ENCODE measurements around the gene ZNF362.

ZNF362 gene

DNA sequence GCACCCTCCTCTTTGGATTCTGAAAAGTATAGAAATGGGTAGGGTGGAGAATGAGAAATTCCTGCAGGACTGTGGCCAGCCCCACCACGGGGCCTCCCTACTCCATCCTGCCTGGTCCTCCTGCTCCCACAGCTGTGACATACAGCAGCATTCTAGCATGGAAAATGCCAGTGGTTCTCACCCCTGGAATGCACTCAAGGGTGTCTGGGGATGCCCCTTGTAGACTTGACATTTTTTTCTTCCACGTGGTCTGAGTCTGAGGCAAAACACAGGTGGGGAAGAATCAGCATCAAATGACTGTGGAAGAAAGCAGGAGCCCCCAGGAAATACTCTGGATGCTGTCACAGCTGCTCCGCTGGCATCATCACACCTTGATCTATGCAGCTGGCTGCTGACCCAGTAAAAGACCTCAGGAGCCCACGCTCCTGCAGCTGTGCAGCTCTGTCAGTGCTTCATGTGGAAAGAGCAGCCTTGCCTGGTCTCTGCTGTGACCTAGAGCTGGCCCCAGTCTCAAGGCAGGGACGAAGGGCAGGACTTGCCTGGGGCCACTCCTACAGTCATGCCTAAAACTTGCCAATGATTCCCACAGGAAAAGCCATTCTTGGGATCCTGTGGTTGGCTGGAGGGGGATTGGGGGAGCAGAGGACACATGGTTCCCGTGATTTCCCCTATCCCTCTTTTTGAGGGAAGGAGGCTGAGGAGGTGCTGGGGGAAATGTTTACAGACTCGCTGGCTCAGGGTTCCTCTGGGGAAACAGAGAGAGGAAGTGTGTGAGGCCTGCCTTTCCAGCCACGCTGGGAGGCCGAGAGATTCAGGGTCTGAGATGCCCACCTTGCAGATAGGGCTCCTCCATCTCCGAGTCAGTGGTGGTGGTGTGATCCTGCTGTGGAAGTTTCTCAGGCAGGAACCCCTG lies 75.4 kb downstream of the ZNF362 start:
- Histone ChIP-seq H3K27ac (ENCODE audit: low read depth, low read length) (peak overlapping the region; percentile 41), H3K4me3 (ENCODE audit: low read length) (no peak overlapping the region), H3K4me1 (ENCODE audit: control insufficient read depth, insufficient read depth, low read length) (peaks cover 41% of the 10 kb centered on the region), H3K36me3 (ENCODE audit: control insufficient read depth, insufficient read depth, low read length) (peaks cover 51% of the 10 kb centered on the region), H3K9ac (ENCODE audit: low read length) (no peak overlapping the region), H3K27me3 (ENCODE audit: control insufficient read depth, insufficient read depth, low read length) (no peaks in the 10 kb centered on the region)

GRCh38 chr1:33332357-33332789 lies 76.1 kb downstream of the ZNF362 start:
- no peak overlapping the region for H3K9ac ChIP-seq (ENCODE audit: low read length)
- H3K4me3 ChIP-seq (ENCODE audit: low read length) = no peak overlapping the region
- H3K36me3 ChIP-seq (ENCODE audit: control insufficient read depth, insufficient read depth, low read length) = peaks cover 46% of the 10 kb centered on the region
- H3K4me1 ChIP-seq (ENCODE audit: control insufficient read depth, insufficient read depth, low read length) = peaks cover 41% of the 10 kb centered on the region
- H3K27ac ChIP-seq (ENCODE audit: low read depth, low read length) = peak overlapping the region; percentile 41
- H3K27me3 ChIP-seq (ENCODE audit: control insufficient read depth, insufficient read depth, low read length) = no peaks in the 10 kb centered on the region

DNA sequence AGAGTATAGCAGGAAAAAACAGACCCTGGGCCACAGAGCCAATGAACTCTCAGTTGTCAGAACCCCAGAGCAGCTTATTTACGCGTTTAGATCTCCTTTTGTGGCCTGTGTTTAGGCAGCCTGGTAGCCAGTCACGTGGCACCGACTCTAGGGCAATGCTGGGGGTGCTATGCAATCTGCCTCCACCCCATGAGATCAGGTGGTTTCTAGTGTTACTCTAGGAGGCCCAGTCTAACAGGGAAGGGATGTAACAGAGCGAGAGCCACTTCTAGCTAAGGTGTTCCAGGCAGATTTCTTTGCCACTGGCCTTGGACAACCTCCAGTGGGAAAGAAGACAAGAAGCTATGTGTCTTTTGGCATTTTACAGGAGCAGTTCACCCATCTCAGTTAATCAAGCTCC lies 76.6 kb downstream of the ZNF362 start:
- Histone ChIP-seq H3K9ac (ENCODE audit: low read length) (no peak overlapping the region), H3K27me3 (ENCODE audit: control insufficient read depth, insufficient read depth, low read length) (no peaks in the 10 kb centered on the region), H3K4me3 (ENCODE audit: low read length) (no peak overlapping the region), H3K27ac (ENCODE audit: low read depth, low read length) (peak overlapping the region; percentile 41), H3K4me1 (ENCODE audit: control insufficient read depth, insufficient read depth, low read length) (peaks cover 39% of the 10 kb centered on the region), H3K36me3 (ENCODE audit: control insufficient read depth, insufficient read depth, low read length) (peaks cover 41% of the 10 kb centered on the region)

GRCh38 chr1:33334081-33334552 lies 77.8 kb downstream of the ZNF362 start:
- H3K4me3 ChIP-seq (ENCODE audit: low read length) = peak overlapping the region; percentile 10
- H3K27ac ChIP-seq (ENCODE audit: low read depth, low read length) = peak overlapping the region; percentile 41
- H3K4me1 ChIP-seq (ENCODE audit: control insufficient read depth, insufficient read depth, low read length) = peaks cover 49% of the 10 kb centered on the region
- peaks cover 31% of the 10 kb centered on the region for H3K36me3 ChIP-seq (ENCODE audit: control insufficient read depth, insufficient read depth, low read length)
- no peak overlapping the region for H3K9ac ChIP-seq (ENCODE audit: low read length)
- H3K27me3 ChIP-seq (ENCODE audit: control insufficient read depth, insufficient read depth, low read length) = no peaks in the 10 kb centered on the region

GRCh38 chr1:33335020-33335419 lies 78.7 kb downstream of the ZNF362 start:
- H3K4me1 ChIP-seq (ENCODE audit: control insufficient read depth, insufficient read depth, low read length) = peaks cover 58% of the 10 kb centered on the region
- no peak overlapping the region for H3K9ac ChIP-seq (ENCODE audit: low read length)
- H3K27me3 ChIP-seq (ENCODE audit: control insufficient read depth, insufficient read depth, low read length) = no peaks in the 10 kb centered on the region
- peaks cover 22% of the 10 kb centered on the region for H3K36me3 ChIP-seq (ENCODE audit: control insufficient read depth, insufficient read depth, low read length)
- peak overlapping the region; percentile 41 for H3K27ac ChIP-seq (ENCODE audit: low read depth, low read length)
- no peak overlapping the region for H3K4me3 ChIP-seq (ENCODE audit: low read length)

- peak overlapping the region; percentile 15 for H3K27ac ChIP-seq (ENCODE audit: low read depth, low read length)
These were observed 80.3 kb downstream of the ZNF362 start for GRCh38 chr1:33336580-33336979.

GRCh38 chr1:33337441-33337840 lies 81.1 kb downstream of the ZNF362 start:
- H3K4me3 ChIP-seq (ENCODE audit: low read length) = no peak overlapping the region
- no peaks in the 10 kb centered on the region for H3K27me3 ChIP-seq (ENCODE audit: control insufficient read depth, insufficient read depth, low read length)
- peaks cover 3% of the 10 kb centered on the region for H3K36me3 ChIP-seq (ENCODE audit: control insufficient read depth, insufficient read depth, low read length)
- H3K4me1 ChIP-seq (ENCODE audit: control insufficient read depth, insufficient read depth, low read length) = peaks cover 74% of the 10 kb centered on the region
- H3K27ac ChIP-seq (ENCODE audit: low read depth, low read length) = peak overlapping the region; percentile 79
- no peak overlapping the region for H3K9ac ChIP-seq (ENCODE audit: low read length)

More at GRCh38 chr1:33336580-33336979, 80.3 kb downstream of the ZNF362 start:
- no peaks in the 10 kb centered on the region for H3K27me3 ChIP-seq (ENCODE audit: control insufficient read depth, insufficient read depth, low read length)
- no peak overlapping the region for H3K9ac ChIP-seq (ENCODE audit: low read length)
- peaks cover 10% of the 10 kb centered on the region for H3K36me3 ChIP-seq (ENCODE audit: control insufficient read depth, insufficient read depth, low read length)
- peaks cover 73% of the 10 kb centered on the region for H3K4me1 ChIP-seq (ENCODE audit: control insufficient read depth, insufficient read depth, low read length)
- H3K4me3 ChIP-seq (ENCODE audit: low read length) = no peak overlapping the region

DNA sequence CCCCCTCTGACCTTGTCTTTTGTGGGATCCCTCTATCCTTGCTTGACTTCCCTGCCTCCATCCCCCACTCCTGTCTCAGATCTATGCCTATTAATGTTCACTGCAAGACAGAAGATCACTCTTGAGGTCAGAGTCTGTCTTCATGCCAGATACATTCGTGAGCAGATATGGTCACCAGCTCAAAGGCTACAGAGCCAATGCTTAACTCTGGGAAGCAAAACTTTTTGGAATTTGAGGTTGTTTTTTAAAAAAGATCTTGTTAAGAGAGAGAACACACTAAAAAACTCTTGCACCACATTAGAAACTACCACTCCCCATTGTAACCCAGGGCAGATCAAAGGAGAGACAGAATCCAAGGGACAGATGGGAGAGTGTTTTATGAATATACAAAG lies 81.8 kb downstream of the ZNF362 start:
- Histone ChIP-seq H3K4me1 (ENCODE audit: control insufficient read depth, insufficient read depth, low read length) (peaks cover 74% of the 10 kb centered on the region), H3K27ac (ENCODE audit: low read depth, low read length) (peak overlapping the region; percentile 79), H3K9ac (ENCODE audit: low read length) (no peak overlapping the region), H3K36me3 (ENCODE audit: control insufficient read depth, insufficient read depth, low read length) (peaks cover 3% of the 10 kb centered on the region), H3K4me3 (ENCODE audit: low read length) (peak overlapping the region; percentile 34), H3K27me3 (ENCODE audit: control insufficient read depth, insufficient read depth, low read length) (no peaks in the 10 kb centered on the region)

DNA sequence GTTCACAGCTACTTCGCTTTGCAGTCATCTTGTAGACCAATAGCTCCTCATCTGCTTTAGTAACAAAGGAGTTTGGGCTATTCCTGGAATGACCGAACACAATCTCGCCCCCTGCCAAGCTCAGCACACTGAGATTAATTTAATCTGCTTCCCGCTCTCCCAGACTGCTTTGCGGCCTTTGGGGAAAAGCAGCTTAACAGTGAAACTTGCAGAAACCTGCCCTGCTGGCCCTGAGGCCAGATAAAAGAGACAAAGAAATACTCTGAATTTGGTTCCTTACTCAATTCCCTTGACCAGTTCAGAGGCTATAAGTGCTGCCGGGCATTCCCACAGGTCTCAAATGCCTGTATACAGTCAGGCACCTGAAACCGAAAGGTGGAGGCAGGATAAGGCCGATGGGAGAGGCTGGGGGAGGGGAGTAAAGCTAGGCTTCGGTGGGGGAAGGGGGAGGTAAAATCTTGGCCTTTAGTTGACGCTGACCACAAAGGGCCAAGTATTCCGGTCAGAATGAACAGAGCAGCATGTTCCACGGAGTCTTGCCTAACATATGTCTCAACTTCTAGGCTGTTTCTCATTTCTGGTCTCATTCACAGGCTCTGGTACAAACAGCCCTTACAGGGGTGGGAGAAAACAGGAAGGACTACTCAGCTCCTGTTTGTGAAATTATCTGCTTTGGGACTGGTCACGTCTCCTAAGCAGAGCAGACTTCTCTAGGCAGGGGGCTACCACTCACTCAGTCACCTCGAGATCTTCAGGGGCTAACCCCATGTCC lies 82.3 kb downstream of the ZNF362 start:
- Histone ChIP-seq H3K36me3 (ENCODE audit: control insufficient read depth, insufficient read depth, low read length) (no peaks in the 10 kb centered on the region), H3K4me1 (ENCODE audit: control insufficient read depth, insufficient read depth, low read length) (peaks cover 70% of the 10 kb centered on the region), H3K9ac (ENCODE audit: low read length) (no peak overlapping the region), H3K27me3 (ENCODE audit: control insufficient read depth, insufficient read depth, low read length) (no peaks in the 10 kb centered on the region), H3K27ac (ENCODE audit: low read depth, low read length) (peak overlapping the region; percentile 79), H3K4me3 (ENCODE audit: low read length) (peak overlapping the region; percentile 34)

DNA sequence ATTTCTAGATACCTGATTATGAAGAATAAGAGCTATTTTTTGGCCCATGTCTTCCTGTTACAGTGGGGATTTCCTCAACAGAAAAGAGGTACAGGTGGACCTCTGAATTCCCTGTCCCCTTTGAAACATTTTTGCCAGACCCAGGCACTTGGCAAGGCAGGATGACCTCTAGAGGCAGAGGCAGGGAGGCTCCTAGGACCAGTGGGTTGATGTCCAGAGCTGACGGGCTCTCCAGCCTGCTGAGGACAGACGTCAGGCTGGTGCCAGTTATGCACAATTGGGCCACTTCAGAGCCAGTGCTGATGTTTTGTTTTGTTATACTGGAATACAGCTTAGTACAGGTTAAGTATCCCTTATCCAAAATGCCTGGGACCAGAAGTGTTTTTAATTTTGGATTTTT lies 83.1 kb downstream of the ZNF362 start:
- Histone ChIP-seq H3K27me3 (ENCODE audit: control insufficient read depth, insufficient read depth, low read length) (no peaks in the 10 kb centered on the region), H3K4me1 (ENCODE audit: control insufficient read depth, insufficient read depth, low read length) (peaks cover 72% of the 10 kb centered on the region), H3K4me3 (ENCODE audit: low read length) (no peak overlapping the region), H3K9ac (ENCODE audit: low read length) (no peak overlapping the region), H3K27ac (ENCODE audit: low read depth, low read length) (peak overlapping the region; percentile 79), H3K36me3 (ENCODE audit: control insufficient read depth, insufficient read depth, low read length) (no peaks in the 10 kb centered on the region)

DNA sequence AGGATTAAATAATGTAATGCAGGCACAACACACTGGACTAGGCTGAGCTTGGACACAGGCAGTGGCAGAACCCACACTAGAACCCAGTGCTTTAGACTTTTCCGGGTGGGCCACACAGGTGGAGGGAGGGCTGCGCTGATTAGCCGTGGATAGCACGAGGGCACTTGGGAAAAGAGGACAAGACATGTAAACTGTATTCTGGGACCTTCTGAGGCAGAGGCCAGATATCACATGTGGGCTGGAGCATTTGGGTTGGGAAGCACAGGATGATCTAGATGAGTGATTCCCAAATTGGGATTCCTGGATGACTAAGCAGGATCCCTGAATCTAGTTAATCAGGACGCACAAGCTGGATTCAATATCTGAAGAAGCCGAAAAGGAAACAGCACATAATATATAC lies 84.9 kb downstream of the ZNF362 start:
- peaks cover 74% of the 10 kb centered on the region for H3K4me1 ChIP-seq (ENCODE audit: control insufficient read depth, insufficient read depth, low read length)
- H3K4me3 ChIP-seq (ENCODE audit: low read length) = no peak overlapping the region
- H3K27ac ChIP-seq (ENCODE audit: low read depth, low read length) = peak overlapping the region; percentile 73
- no peak overlapping the region for H3K9ac ChIP-seq (ENCODE audit: low read length)
- H3K27me3 ChIP-seq (ENCODE audit: control insufficient read depth, insufficient read depth, low read length) = no peaks in the 10 kb centered on the region
- H3K36me3 ChIP-seq (ENCODE audit: control insufficient read depth, insufficient read depth, low read length) = no peaks in the 10 kb centered on the region

DNA sequence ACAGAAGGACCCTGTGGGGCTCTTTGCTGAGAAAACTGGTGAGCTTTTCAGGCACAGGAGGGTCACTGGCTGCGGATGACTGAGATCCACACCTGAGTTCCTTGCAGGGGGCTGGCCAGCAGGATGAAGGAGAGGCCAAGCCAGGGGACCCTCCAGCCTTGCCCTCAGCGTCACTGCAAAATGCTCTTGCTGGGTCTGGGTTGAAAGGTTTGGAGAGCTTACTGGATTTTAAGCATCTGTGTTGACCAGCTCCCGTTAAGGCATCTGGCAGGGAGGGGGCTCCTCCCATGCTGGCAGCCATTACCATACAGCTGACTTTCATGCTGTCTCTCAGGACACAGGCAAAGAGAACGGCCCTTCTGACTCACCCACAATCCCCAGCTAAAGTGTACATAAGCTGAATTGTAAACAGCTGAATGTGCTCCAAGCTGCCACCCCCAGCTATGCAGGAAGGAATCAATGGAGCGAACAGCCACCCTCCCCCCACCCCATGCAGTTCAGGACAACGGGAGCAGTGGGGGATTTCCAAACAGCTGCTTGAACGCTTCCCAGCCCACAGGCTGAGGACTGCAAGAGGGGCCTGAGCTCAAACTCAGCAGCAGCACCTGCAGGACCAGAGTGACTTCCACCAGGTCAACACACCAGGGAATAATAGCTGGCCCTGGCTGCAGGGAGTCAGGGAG lies 85.9 kb downstream of the ZNF362 start:
- no peaks in the 10 kb centered on the region for H3K27me3 ChIP-seq (ENCODE audit: control insufficient read depth, insufficient read depth, low read length)
- H3K9ac ChIP-seq (ENCODE audit: low read length) = no peak overlapping the region
- peak overlapping the region; percentile 73 for H3K27ac ChIP-seq (ENCODE audit: low read depth, low read length)
- no peaks in the 10 kb centered on the region for H3K36me3 ChIP-seq (ENCODE audit: control insufficient read depth, insufficient read depth, low read length)
- peak overlapping the region; percentile 24 for H3K4me3 ChIP-seq (ENCODE audit: low read length)
- peaks cover 79% of the 10 kb centered on the region for H3K4me1 ChIP-seq (ENCODE audit: control insufficient read depth, insufficient read depth, low read length)
